H1 (cell line): Measurements from ENCODE around the gene TMPRSS9. TPM values are rescaled to one million over a fixed set of nuclear protein-coding genes. Genes with fewer than 3 reads are reported as not detected.

Source experiments
- CTCF ChIA-PET: fragments of 300-600 bp; sonication (Branson Sonifier 250); formaldehyde crosslinking; loops from one replicate; lab custom pipeline; 2021; ENCODE audit not compliant: partially characterized antibody; lab: Charles Lee
- POLR2A ChIA-PET: fragments of 300-600 bp; sonication (Branson Sonifier 250); formaldehyde crosslinking; loops from one replicate; lab custom pipeline; 2021; ENCODE audit warnings: inconsistent platforms; ENCODE audit not compliant: partially characterized antibody; lab: Charles Lee
- DNase-seq, 2 experiments: peaks; one replicate each; pipeline versions ENCODE4 v3.0.0 to v3.0.0-alpha.2; 2010 to 2022; ENCODE audit warnings: low spot score in 2 of 2, low read depth in 1 of 2, mixed read lengths in 1 of 2
- FAIRE-seq: peaks from 2 replicates; lab custom pipeline; 2011; peaks lifted over from hg19 to GRCh38; lab: Jason Lieb, UNC
- H2AFZ ChIP-seq: 2 replicates; pipeline ENCODE4 v1.8.1; 2012; ENCODE audit warnings: low read length, inconsistent platforms
- H2AK5ac ChIP-seq: 2 replicates; pipeline ENCODE4 v1.6.1; 2013; ENCODE audit warnings: low read depth, low read length
- H2BK120ac ChIP-seq: replicated peaks from 2 replicates; pipeline ENCODE3; 2013; ENCODE audit warnings: low read depth, low read length, inconsistent platforms
- H2BK12ac ChIP-seq: 2 replicates; pipeline ENCODE4 v1.6.1; 2013; ENCODE audit warnings: low read depth, low read length
- H2BK15ac ChIP-seq: 2 replicates; pipeline ENCODE4 v1.6.1; 2013; ENCODE audit warnings: low read length
- H2BK20ac ChIP-seq: 2 replicates; pipeline ENCODE4 v1.6.1; 2013; ENCODE audit warnings: low read length
- H2BK5ac ChIP-seq: 2 replicates; pipeline ENCODE4 v1.6.1; 2013; ENCODE audit warnings: low read depth, low read length
- H3K14ac ChIP-seq: 2 replicates; pipeline ENCODE4 v1.6.1; 2013; ENCODE audit warnings: inconsistent platforms; ENCODE audit not compliant: insufficient read length
- H3K18ac ChIP-seq: 2 replicates; pipeline ENCODE4 v1.6.1; 2013; ENCODE audit warnings: low read length; ENCODE audit errors: extremely low read depth
- H3K23ac ChIP-seq: 2 replicates; pipeline ENCODE4 v1.6.1; 2013; ENCODE audit warnings: inconsistent platforms; ENCODE audit not compliant: insufficient read length
- H3K23me2 ChIP-seq: 2 replicates; pipeline ENCODE4 v1.6.1; 2013; ENCODE audit warnings: low read depth, low read length
- H3K27ac ChIP-seq: 2 replicates; pipeline ENCODE4 v1.6.1; 2011; ENCODE audit warnings: low read depth, low read length, inconsistent platforms
- H3K27me3 ChIP-seq, 4 experiments: replicated peaks in 1 of 4; 1 replicate in 1 of 4; 2 replicates in 3 of 4; pipeline versions ENCODE4 v1.6.1 to v1.8.1; 2011 to 2013; ENCODE audit warnings: low read length in 3 of 4, mild to moderate bottlenecking in 3 of 4, inconsistent platforms in 2 of 4, mixed read lengths in 2 of 4, moderate library complexity in 1 of 4; ENCODE audit not compliant: control insufficient read depth in 3 of 4, insufficient read depth in 3 of 4; ENCODE audit errors: extremely low read depth in 1 of 4
- H3K36me3 ChIP-seq, 4 experiments: 2 replicates each; pipeline versions ENCODE4 v1.6.1 to v1.8.1; 2011 to 2013; ENCODE audit warnings: mild to moderate bottlenecking in 4 of 4, low read length in 3 of 4, moderate library complexity in 2 of 4, control low read depth in 1 of 4, inconsistent platforms in 1 of 4; ENCODE audit not compliant: insufficient read depth in 4 of 4, control insufficient read depth in 2 of 4
- H3K4ac ChIP-seq: replicated peaks from 2 replicates; pipeline ENCODE3; 2013; ENCODE audit warnings: low read length, low read depth, mixed read lengths, inconsistent platforms; ENCODE audit not compliant: insufficient read length
- H3K4me1 ChIP-seq, 4 experiments: replicated peaks in 1 of 4; 1 replicate in 1 of 4; 2 replicates in 3 of 4; pipeline versions ENCODE4 v1.6.1 to v1.8.1; 2011 to 2013; ENCODE audit warnings: low read length in 3 of 4, inconsistent platforms in 2 of 4, mixed read lengths in 1 of 4; ENCODE audit not compliant: insufficient read depth in 4 of 4, control insufficient read depth in 3 of 4
- H3K4me2 ChIP-seq, 2 experiments: 2 replicates each; pipeline versions ENCODE4 v1.6.1 to v1.8.1; 2011 to 2013; ENCODE audit warnings: low read depth in 2 of 2, low read length in 2 of 2, control low read depth in 1 of 2, inconsistent platforms in 1 of 2, mild to moderate bottlenecking in 1 of 2; ENCODE audit not compliant: insufficient read depth in 1 of 2
- H3K4me3 ChIP-seq, 4 experiments: fragments of 200-600, 300-600 bp in 1 of 4; sonication (generic), shearing (Covaris generic), sonication (Bioruptor Twin) in 1 of 4; 2 replicates each; pipeline versions ENCODE4 v1.5.1 to v1.8.1; 2011 to 2016; ENCODE audit warnings: low read length in 4 of 4, low read depth in 3 of 4, control low read depth in 2 of 4, inconsistent platforms in 2 of 4, mild to moderate bottlenecking in 2 of 4, mixed read lengths in 1 of 4, moderate library complexity in 1 of 4; ENCODE audit not compliant: insufficient read depth in 2 of 4; ENCODE audit errors: extremely low read depth in 1 of 4
- H3K56ac ChIP-seq: replicated peaks from 2 replicates; pipeline ENCODE3; 2013; ENCODE audit warnings: low read depth, mild to moderate bottlenecking, mixed read lengths, low read length, inconsistent platforms; ENCODE audit not compliant: insufficient read length
- H3K79me1 ChIP-seq: 2 replicates; pipeline ENCODE4 v1.6.1; 2013; ENCODE audit warnings: low read depth, low read length, control low read depth
- H3K79me2 ChIP-seq, 2 experiments: 2 replicates each; pipeline versions ENCODE4 v1.6.1 to v1.8.1; 2012 to 2013; ENCODE audit warnings: low read length in 2 of 2, mild to moderate bottlenecking in 2 of 2, inconsistent platforms in 1 of 2; ENCODE audit not compliant: insufficient read depth in 2 of 2, control insufficient read depth in 1 of 2
- H3K9ac ChIP-seq, 4 experiments: replicated peaks in 1 of 4; 1 replicate in 1 of 4; 2 replicates in 3 of 4; pipeline versions ENCODE4 v1.6.1 to v1.8.1; 2011 to 2013; ENCODE audit warnings: low read depth in 3 of 4, low read length in 3 of 4, control low read depth in 2 of 4, mild to moderate bottlenecking in 2 of 4, moderate library complexity in 2 of 4, inconsistent platforms in 1 of 4; ENCODE audit errors: extremely low read depth in 1 of 4
- H3K9me3 ChIP-seq, 2 experiments: 2 replicates each; pipeline versions ENCODE4 v1.6.1 to v1.8.1; 2012 to 2013; ENCODE audit warnings: mild to moderate bottlenecking in 2 of 2, moderate library complexity in 2 of 2, control low read depth in 1 of 2, inconsistent platforms in 1 of 2, low read depth in 1 of 2, low read length in 1 of 2, mixed read lengths in 1 of 2; ENCODE audit not compliant: insufficient read depth in 2 of 2
- H4K20me1 ChIP-seq, 2 experiments: replicated peaks in 1 of 2; 2 replicates each; pipeline versions ENCODE3 to v1.8.1; 2011 to 2013; ENCODE audit warnings: inconsistent platforms in 2 of 2, low read length in 2 of 2, mild to moderate bottlenecking in 1 of 2; ENCODE audit not compliant: insufficient read depth in 2 of 2, control insufficient read depth in 1 of 2
- H4K5ac ChIP-seq: 2 replicates; pipeline ENCODE4 v1.6.1; 2013; ENCODE audit warnings: low read length, low read depth, mixed read lengths, inconsistent platforms; ENCODE audit not compliant: insufficient read length
- H4K8ac ChIP-seq: 2 replicates; pipeline ENCODE4 v1.8.0; 2013; ENCODE audit warnings: mild to moderate bottlenecking, moderate library complexity, low read length, inconsistent platforms; ENCODE audit not compliant: insufficient read depth; ENCODE audit errors: extremely low read depth
- H4K91ac ChIP-seq: replicated peaks from 2 replicates; pipeline ENCODE3; 2013; ENCODE audit warnings: low read length, mixed read lengths, inconsistent platforms; ENCODE audit not compliant: insufficient read length
- ASH2L ChIP-seq: fragments of 200-600, 300-600 bp; sonication (generic); IDR thresholded peaks from one replicate; pipeline ENCODE4 v1.7.1; 2017; ENCODE audit warnings: low read length
- BCL11A ChIP-seq, 2 experiments: IDR thresholded peaks; one replicate each; pipeline ENCODE4 v1.6.1; 2011; ENCODE audit warnings: low read depth in 2 of 2, low read length in 2 of 2, mild to moderate bottlenecking in 2 of 2
- CHD2 ChIP-seq: IDR thresholded peaks from 2 replicates; pipeline ENCODE4 v1.6.1; 2012; ENCODE audit warnings: low read length, improper control_type of control experiment
- EGR1 ChIP-seq: IDR thresholded peaks from 2 replicates; pipeline ENCODE4 v1.6.1; 2011; ENCODE audit warnings: low read depth, low read length, borderline replicate concordance
- HDAC6 ChIP-seq: IDR thresholded peaks from one replicate; pipeline ENCODE4 v1.7.1; 2012; ENCODE audit warnings: low read depth, mild to moderate bottlenecking, inconsistent platforms, low read length, moderate library complexity
- KDM5A ChIP-seq: fragments of 200-600 bp; IDR thresholded peaks from 2 replicates; pipeline ENCODE4 v1.7.1; 2012; ENCODE audit warnings: mild to moderate bottlenecking, low read length, inconsistent platforms, mixed read lengths
- MAX ChIP-seq: IDR thresholded peaks from 2 replicates; pipeline ENCODE4 v1.6.1; 2012; ENCODE audit warnings: inconsistent platforms
- RXRA ChIP-seq: IDR thresholded peaks from 2 replicates; pipeline ENCODE4 v1.6.1; 2011; ENCODE audit warnings: low read depth, mild to moderate bottlenecking, low read length, moderate library complexity; ENCODE audit not compliant: insufficient read depth
- SIN3A ChIP-seq, 2 experiments: IDR thresholded peaks in 1 of 2; conservative IDR thresholded peaks in 1 of 2; 2 replicates each; pipeline ENCODE4 v1.6.1; 2011 to 2012; ENCODE audit warnings: low read length in 2 of 2, improper control_type of control experiment in 1 of 2, low read depth in 1 of 2, mild to moderate bottlenecking in 1 of 2
- SIRT6 ChIP-seq: IDR thresholded peaks from one replicate; pipeline ENCODE4 v1.7.1; 2012; ENCODE audit warnings: low read length, inconsistent platforms
- SP1 ChIP-seq: IDR thresholded peaks from 2 replicates; pipeline ENCODE4 v1.6.1; 2011; ENCODE audit warnings: low read depth, low read length
- USF2 ChIP-seq: IDR thresholded peaks from 2 replicates; pipeline ENCODE4 v1.6.1; 2011; ENCODE audit warnings: low read length, improper control_type of control experiment
- ZNF274 ChIP-seq: IDR thresholded peaks from 2 replicates; pipeline ENCODE4 v1.7.0; 2012; ENCODE audit warnings: low read length, borderline replicate concordance; ENCODE audit errors: extremely low read depth
- WGBS, 2 experiments: shearing (Covaris generic) in 1 of 2; methylation state at CpG; one replicate each; pipeline versions ENCODE4 v1.1.6 to v1.1.7; 2013 to 2015; ENCODE audit warnings: low lambda C conversion rate in 2 of 2, mixed read lengths in 2 of 2, inconsistent platforms in 1 of 2, low coverage in 1 of 2, missing lambda C conversion rate in 1 of 2; ENCODE audit not compliant: insufficient replicate concordance in 2 of 2, insufficient coverage in 1 of 2, insufficient read length in 1 of 2; ENCODE audit errors: extremely low coverage in 1 of 2, missing lambda C conversion rate in 1 of 2; 5-methylcytosine and 5-hydroxymethylcytosine counted together
- polyA plus RNA-seq, 7 experiments: library from polyadenylated mRNA; depleted of rRNA in 3 of 7; stranded (reverse) in 5 of 7; unstranded in 2 of 7; fragments of >200 nt in 5 of 7; fragments of 200-250 nt in 2 of 7; gene quantifications; 1 replicate in 5 of 7; 2 replicates in 1 of 7; 4 replicates in 1 of 7; pipeline versions ENCODE4 v1.2.1 to v1.2.3, GENCODE V29; 2011 to 2013; ENCODE audit warnings: missing spikeins in 2 of 7, mixed read lengths in 2 of 7
- total RNA-seq: library from RNA; stranded (reverse); fragmentation: NEBNext Ultra II Directional; extraction: Animal tissue kit (Norgen Biotek cat#: 25700); gene quantifications from 2 replicates; pipeline ENCODE4 v1.2.1, GENCODE V29; 2021

Gene TMPRSS9
- total and polyA plus RNA-seq, 2 of the 8 experiments (the other 6 are each of a cell fraction or from before 2014, with no cell fraction given) = 0.15 to 0.19 TPM

GRCh38 chr19:2351591-2351990 lies 8.5 kb upstream of the TMPRSS9 start:
- H3K23ac ChIP-seq = no peak overlapping the region
- H3K23me2 ChIP-seq = peaks cover 1% of the 10 kb centered on the region; the same call in 1 of the 2 replicates
- ChIA-PET CTCF (interaction anchor here (1.2 to 1.4 kb wide), 3 partner anchors 35 to 329 kb away, joined by 3 read pairs; no protein-coding TSS in a partner anchor), POLR2A (interaction anchor here (0.5 to 1.1 kb wide), 3 partner anchors 20 to 243 kb away, joined by 3 to 4 read pairs (median 3); no protein-coding TSS in a partner anchor)
- no peak overlapping the region for H2BK15ac ChIP-seq
- no peak overlapping the region for H2BK5ac ChIP-seq
- no peak overlapping the region for H3K4ac ChIP-seq
- no peak overlapping the region for H2AFZ ChIP-seq
- no peak overlapping the region for H2BK20ac ChIP-seq
- H2AK5ac ChIP-seq = no peak overlapping the region
- H3K9ac ChIP-seq = no peak overlapping the region
- no peaks in the 10 kb centered on the region for H3K27me3 ChIP-seq
- no peak overlapping the region for H3K4me2 ChIP-seq
- no peak for DNase-seq
- H4K8ac ChIP-seq = no peak overlapping the region
- no peak overlapping the region for H4K5ac ChIP-seq
- H3K18ac ChIP-seq = no peak overlapping the region
- no peak overlapping the region for H4K91ac ChIP-seq
- H3K4me1 ChIP-seq = no peaks in the 10 kb centered on the region
- no peak overlapping the region for H3K4me3 ChIP-seq
- H4K20me1 ChIP-seq = peaks cover 0 to 6% of the 10 kb centered on the region in 2 experiments
- WGBS, 2 experiments = 92% methylated on average over 5 of the region's 28 CpGs; no CpG with 5 or more reads in 1 of the 2 experiments
- no peak overlapping the region for H3K56ac ChIP-seq
- H3K79me1 ChIP-seq = no peaks in the 10 kb centered on the region
- FAIRE-seq = no peak
- no peaks in the 10 kb centered on the region for H3K79me2 ChIP-seq
- no peak overlapping the region for H3K14ac ChIP-seq
- no peak overlapping the region for H3K27ac ChIP-seq
- no peak overlapping the region for H2BK12ac ChIP-seq
- H3K9me3 ChIP-seq = no peaks in the 10 kb centered on the region
- H3K36me3 ChIP-seq = peaks cover 0 to 7% (median 2%) of the 10 kb centered on the region in 4 experiments; a peak in 3 of 8 replicates
- H2BK120ac ChIP-seq = no peak overlapping the region
- TF ChIP-seq HDAC6 (no peak), SIN3A (conservative IDR thresholded peaks at IDR 0.05 in 1 of 2, IDR thresholded peaks at IDR 0.05 in 1 of 2; ENCODE audit: low read depth in 1 of 2, low read length in 2 of 2) (no peak), ZNF274 (no peak), SIRT6 (no peak), CHD2 (no peak), SP1 (no peak), USF2 (no peak), RXRA (no peak), MAX (no peak), KDM5A (no peak), ASH2L (no peak), EGR1 (no peak), BCL11A (IDR thresholded peaks at IDR 0.05; ENCODE audit: low read depth in 2 of 2, low read length in 2 of 2) (no peak)
